ENCODE results near the gene STK10.

DNA sequence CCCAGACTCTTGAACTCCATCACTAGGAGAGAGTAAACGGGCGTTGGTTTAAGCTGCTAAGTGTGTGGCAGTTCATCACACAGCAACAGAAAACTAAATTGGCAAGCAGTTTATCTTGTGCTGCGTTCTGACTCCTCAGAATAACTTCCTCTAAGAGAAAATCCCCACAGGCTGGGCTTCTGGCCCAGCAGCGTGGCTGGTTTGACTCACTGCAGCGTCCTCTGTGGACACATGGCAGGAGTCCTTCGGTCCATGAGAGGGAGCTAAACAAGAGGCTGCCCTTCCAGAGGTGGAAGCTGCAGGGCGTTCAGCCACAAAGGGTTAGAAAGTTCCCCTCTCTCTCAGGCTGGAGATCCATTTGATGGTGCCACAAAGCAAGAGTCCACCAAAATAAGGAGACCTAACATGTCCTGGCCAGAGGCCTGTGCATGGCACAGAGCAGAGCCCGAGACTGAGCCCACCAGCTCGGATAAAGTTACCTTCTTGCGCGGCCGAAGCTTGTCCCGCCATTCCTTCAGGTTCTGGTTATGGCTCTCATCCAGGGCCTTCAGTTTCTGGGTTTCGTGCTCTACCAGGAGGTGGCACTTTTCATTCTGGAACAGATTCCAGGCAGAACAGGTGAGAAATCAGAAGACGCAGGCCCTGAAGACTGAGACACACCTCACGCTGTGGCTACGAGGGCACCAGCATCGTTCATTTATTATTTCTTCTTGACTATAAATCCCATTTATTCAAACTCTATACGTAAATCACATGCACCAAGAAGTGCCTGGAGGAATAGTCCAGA lies 135.4 kb downstream of the STK10 start:
- TF ChIP-seq ZNF274 (IDR thresholded peaks at IDR 0.05; ENCODE audit: low read depth, low read length): no peak
- no peak for TF ChIP-seq YY1 (IDR thresholded peaks at IDR 0.05; ENCODE audit: insufficient read depth, insufficient read length)
- TF ChIP-seq SUZ12 (IDR thresholded peaks at IDR 0.05; ENCODE audit: extremely low read depth, insufficient read depth, insufficient read length): no peak
